CD4-positive, alpha-beta T cell (primary cell): ENCODE results near the gene GBA2. TPM values are rescaled to one million over a fixed set of nuclear protein-coding genes. Genes with fewer than 3 reads are reported as not detected.

Source experiments
- ATAC-seq: fragments of 200-7000 bp; cut with Tn5 transposase; one replicate; pipeline ENCODE4 v1.10.0; 2022; ENCODE audit warnings: mild to moderate bottlenecking; ENCODE audit not compliant: poor library complexity
- CTCF ChIA-PET: fragments of 350-600 bp; sonication (Branson Sonifier 250); formaldehyde crosslinking; loops from one replicate; lab custom pipeline; 2021; ENCODE audit warnings: antibody characterized with exemption, inconsistent platforms; lab: Charles Lee
- POLR2A ChIA-PET: fragments of 350-600 bp; sonication (Branson Sonifier 250); formaldehyde crosslinking; loops from one replicate; lab custom pipeline; 2021; ENCODE audit warnings: antibody characterized with exemption, inconsistent platforms; lab: Charles Lee
- DNase-seq, 14 experiments: peaks; one replicate each; pipeline ENCODE4 v3.0.0-alpha.2; 2013 to 2020; ENCODE audit warnings: mixed read lengths in 2 of 14
- H3K27ac ChIP-seq, 2 donors: one replicate each; pipeline versions ENCODE4 v1.5.1 to v1.7.0; 2013; ENCODE audit warnings: low read length in 2 of 2, low read depth in 1 of 2, mild to moderate bottlenecking in 1 of 2
- H3K27me3 ChIP-seq, 2 experiments: 1 replicate in 1 of 2; 2 replicates in 1 of 2; pipeline versions ENCODE4 v1.6.1 to v1.7.0; 2013; ENCODE audit warnings: low read length in 2 of 2, control low read depth in 1 of 2, mild to moderate bottlenecking in 1 of 2, moderate library complexity in 1 of 2; ENCODE audit not compliant: insufficient read depth in 2 of 2, control insufficient read depth in 1 of 2
- H3K36me3 ChIP-seq: one replicate; pipeline ENCODE4 v1.6.1; 2013; ENCODE audit warnings: low read length, control low read depth; ENCODE audit not compliant: insufficient read depth
- H3K4me1 ChIP-seq: one replicate; pipeline ENCODE4 v1.6.1; 2013; ENCODE audit warnings: low read length, control low read depth; ENCODE audit not compliant: insufficient read depth
- H3K4me3 ChIP-seq: one replicate; pipeline ENCODE4 v1.5.1; 2013; ENCODE audit warnings: mild to moderate bottlenecking, low read length, moderate library complexity
- H3K9me3 ChIP-seq, 2 experiments: 1 replicate in 1 of 2; 2 replicates in 1 of 2; pipeline versions ENCODE4 v1.6.1 to v1.7.0; 2013; ENCODE audit warnings: low read length in 2 of 2, mild to moderate bottlenecking in 2 of 2, control low read depth in 1 of 2, moderate library complexity in 1 of 2; ENCODE audit not compliant: control insufficient read depth in 1 of 2, insufficient read depth in 1 of 2
- H3K27ac Mint-ChIP-seq: one replicate; pipeline ENCODE4 v1.8.0; 2020; ENCODE audit warnings: mixed read lengths
- H3K27me3 Mint-ChIP-seq: one replicate; pipeline ENCODE4 v1.8.0; 2021; ENCODE audit warnings: mixed read lengths
- H3K36me3 Mint-ChIP-seq: one replicate; pipeline ENCODE4 v1.8.0; 2021; ENCODE audit warnings: low read depth, mixed read lengths
- H3K4me1 Mint-ChIP-seq: one replicate; pipeline ENCODE4 v1.8.0; 2021; ENCODE audit warnings: low read depth, mixed read lengths
- H3K4me3 Mint-ChIP-seq: one replicate; pipeline ENCODE4 v1.8.0; 2020; ENCODE audit warnings: mild to moderate bottlenecking, mixed read lengths
- H3K9me3 Mint-ChIP-seq: one replicate; pipeline ENCODE4 v1.8.0; 2020; ENCODE audit warnings: mixed read lengths
- CTCF ChIP-seq: fragments of 200-600 bp; IDR thresholded peaks from one replicate; pipeline ENCODE4 v1.8.0; 2022; ENCODE audit warnings: antibody characterized with exemption, mild to moderate bottlenecking
- intact Hi-C, 2 experiments: fragments of 100-400 bp; cut with DNase I in 1 of 2; cut with micrococcal nuclease in 1 of 2; formaldehyde crosslinking; loops; one replicate each; pipeline versions ENCODE4 v1.15.1 to v1.9.0; 2023 to 2025; cut with DNase I, micrococcal nuclease
- total RNA-seq, 174 experiments: library from RNA in 2 of 174; stranded (reverse) in 2 of 174; gene quantifications; one replicate each; pipeline ENCODE4 v1.2.3 and lab custom pipeline; 2021 to 2026

Gene GBA2
- total RNA-seq, 2 experiments from 2014 or later: 17.3 to 18.6 TPM

- Histone ChIP-seq H3K4me3 (no peak overlapping the region), H3K9me3 (no peaks in the 10 kb centered on the region), H3K27me3 (no peaks in the 10 kb centered on the region), H3K27ac (no peak overlapping the region), H3K4me1 (peaks cover 25% of the 10 kb centered on the region), H3K36me3 (peaks cover 92% of the 10 kb centered on the region)
- Mint-ChIP-seq H3K27ac (peak overlapping the region; percentile 24), H3K4me1 (peaks cover 6% of the 10 kb centered on the region), H3K4me3 (no peak overlapping the region), H3K9me3 (no peaks in the 10 kb centered on the region), H3K36me3 (peaks cover 81% of the 10 kb centered on the region), H3K27me3 (no peaks in the 10 kb centered on the region)
- ATAC-seq: no peak
- no peak for TF ChIP-seq CTCF
- intact Hi-C loops: no loop called here
- ChIA-PET POLR2A (interaction anchor here (1.0 kb wide), 1 partner anchor 9 kb away, joined by 3 read pairs; the partner anchor contains the start of genes CREB3 and TLN1), CTCF (no interaction called here)
- DNase-seq: no peak
These were observed 25.6 kb downstream of the GBA2 start for GRCh38 chr9:35723426-35723825.

- peaks cover 2% of the 10 kb centered on the region for H3K4me1 Mint-ChIP-seq
- Histone ChIP-seq H3K27me3 (no peaks in the 10 kb centered on the region), H3K4me3 (no peak overlapping the region), H3K36me3 (peaks cover 99% of the 10 kb centered on the region), H3K4me1 (no peaks in the 10 kb centered on the region), H3K9me3 (no peaks in the 10 kb centered on the region), H3K27ac (no peak overlapping the region)
- POLR2A ChIA-PET: no interaction called here
- DNase-seq (no peak), ATAC-seq (no peak)
- TF ChIP-seq CTCF: no peak
- CTCF ChIA-PET: no interaction called here
- H3K36me3 Mint-ChIP-seq: peaks cover 98% of the 10 kb centered on the region
- no peak overlapping the region for H3K4me3 Mint-ChIP-seq
- H3K9me3 Mint-ChIP-seq: no peaks in the 10 kb centered on the region
- intact Hi-C loops: no loop called here
- H3K27me3 Mint-ChIP-seq: no peaks in the 10 kb centered on the region
- no peak overlapping the region for H3K27ac Mint-ChIP-seq
These were observed 29.5 kb downstream of the GBA2 start for GRCh38 chr9:35719546-35719945.

- Mint-ChIP-seq H3K4me3 (no peak overlapping the region), H3K27ac (peak overlapping the region; percentile 12), H3K9me3 (no peaks in the 10 kb centered on the region), H3K4me1 (no peaks in the 10 kb centered on the region), H3K36me3 (peaks cover 98% of the 10 kb centered on the region), H3K27me3 (no peaks in the 10 kb centered on the region)
- ATAC-seq: no peak
- Histone ChIP-seq H3K27me3 (no peaks in the 10 kb centered on the region), H3K9me3 (no peaks in the 10 kb centered on the region), H3K36me3 (peaks cover 99% of the 10 kb centered on the region), H3K4me3 (no peak overlapping the region), H3K27ac (no peak overlapping the region), H3K4me1 (no peaks in the 10 kb centered on the region)
- TF ChIP-seq CTCF: no peak
- intact Hi-C loops: no loop called here
- DNase-seq: no peak
- ChIA-PET CTCF (no interaction called here), POLR2A (no interaction called here)
These were observed 30.1 kb downstream of the GBA2 start for GRCh38 chr9:35718721-35719511.
